ENCODE measurements around the gene OR8A1. TPM values are rescaled to one million over a fixed set of nuclear protein-coding genes. Genes with fewer than 3 reads are reported as not detected.

The OR8A1 gene
- total and polyA plus RNA-seq, 2 of the 4 experiments (the other 2 are of a cell fraction) = not detected

GRCh38 chr11:124520550-124520854 is 49.3 kb upstream of the OR8A1 start:
- H2BK20ac ChIP-seq (ENCODE audit: low read depth, low read length) = no peak overlapping the region
- no peak overlapping the region for H3K23ac ChIP-seq (ENCODE audit: low read depth, low read length)
- intact Hi-C loops (cut with micrococcal nuclease) = no loop called here
- H4K8ac ChIP-seq (ENCODE audit: low read depth in 2 of 2, low read length in 2 of 2) = no peak overlapping the region
- no peak overlapping the region for H3K56ac ChIP-seq (ENCODE audit: extremely low read depth, insufficient read depth, low read length)
- no peak overlapping the region for H2BK120ac ChIP-seq (ENCODE audit: low read depth, low read length)
- in situ Hi-C loops (cut with MboI; ENCODE audit: low sequenced_read_pairs) = no loop called here
- H3K14ac ChIP-seq (replicated peaks; ENCODE audit: low read depth, low read length) = no peak overlapping the region
- no peak overlapping the region for H3K4me2 ChIP-seq (ENCODE audit: low read depth, low read length)
- H3K4ac ChIP-seq (ENCODE audit: low read depth, low read length) = no peak overlapping the region
- no peak overlapping the region for H2BK5ac ChIP-seq (ENCODE audit: low read depth, low read length, poor library complexity, severe bottlenecking)
- H3K27ac ChIP-seq (ENCODE audit: insufficient read depth, low read length) = no peak overlapping the region
- no peaks in the 10 kb centered on the region for H3K36me3 ChIP-seq (ENCODE audit: control insufficient read depth, insufficient read depth, low read length)
- no peak overlapping the region for H2AFZ ChIP-seq (replicated peaks; ENCODE audit: low read length, poor library complexity)
- H3K9me1 ChIP-seq (ENCODE audit: insufficient read depth, low read length) = no peaks in the 10 kb centered on the region
- no CpG with 5 or more reads among the region's 1 CpG for WGBS, 2 experiments (ENCODE audit: extremely low coverage in 2 of 2, insufficient read length in 1 of 2)
- no peak overlapping the region for H2AK5ac ChIP-seq (ENCODE audit: low read depth, low read length)
- TF ChIP-seq MXI1 (IDR thresholded peaks at IDR 0.05; ENCODE audit: borderline replicate concordance, low read depth, low read length) (no peak), RFX5 (IDR thresholded peaks at IDR 0.05; ENCODE audit: low read depth, low read length) (no peak), MAZ (IDR thresholded peaks at IDR 0.05; ENCODE audit: borderline replicate concordance, low read depth, low read length) (no peak), SMC3 (IDR thresholded peaks at IDR 0.05; ENCODE audit: low read depth, low read length) (no peak), NFE2L2 (IDR thresholded peaks at IDR 0.05; ENCODE audit: low read depth, low read length) (no peak), ELK1 (IDR thresholded peaks at IDR 0.05; ENCODE audit: borderline replicate concordance, low read depth, low read length) (no peak), FOS (IDR thresholded peaks at IDR 0.05; ENCODE audit: low read depth, low read length) (no peak)
- TF ChIP-seq, protein P1, sequence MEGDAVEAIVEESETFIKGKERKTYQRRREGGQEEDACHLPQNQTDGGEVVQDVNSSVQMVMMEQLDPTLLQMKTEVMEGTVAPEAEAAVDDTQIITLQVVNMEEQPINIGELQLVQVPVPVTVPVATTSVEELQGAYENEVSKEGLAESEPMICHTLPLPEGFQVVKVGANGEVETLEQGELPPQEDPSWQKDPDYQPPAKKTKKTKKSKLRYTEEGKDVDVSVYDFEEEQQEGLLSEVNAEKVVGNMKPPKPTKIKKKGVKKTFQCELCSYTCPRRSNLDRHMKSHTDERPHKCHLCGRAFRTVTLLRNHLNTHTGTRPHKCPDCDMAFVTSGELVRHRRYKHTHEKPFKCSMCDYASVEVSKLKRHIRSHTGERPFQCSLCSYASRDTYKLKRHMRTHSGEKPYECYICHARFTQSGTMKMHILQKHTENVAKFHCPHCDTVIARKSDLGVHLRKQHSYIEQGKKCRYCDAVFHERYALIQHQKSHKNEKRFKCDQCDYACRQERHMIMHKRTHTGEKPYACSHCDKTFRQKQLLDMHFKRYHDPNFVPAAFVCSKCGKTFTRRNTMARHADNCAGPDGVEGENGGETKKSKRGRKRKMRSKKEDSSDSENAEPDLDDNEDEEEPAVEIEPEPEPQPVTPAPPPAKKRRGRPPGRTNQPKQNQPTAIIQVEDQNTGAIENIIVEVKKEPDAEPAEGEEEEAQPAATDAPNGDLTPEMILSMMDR (conservative IDR thresholded peaks at IDR 0.05; ENCODE audit: low read depth, low read length) = no peak
- H4K5ac ChIP-seq (ENCODE audit: low read depth, low read length) = no peak overlapping the region
- H4K91ac ChIP-seq (ENCODE audit: insufficient read depth, low read depth, low read length) = no peak overlapping the region
- no peak overlapping the region for H3K4me3 ChIP-seq (ENCODE audit: insufficient read depth, low read depth, low read length)
- ATAC-seq (ENCODE audit: low read depth) = no peak
- ChIA-PET POLR2A (ENCODE audit: unreplicated experiment) (no interaction called here), CTCF (no interaction called here)
- dilution Hi-C loops (cut with HindIII; ENCODE audit: low sequenced_read_pairs, unreplicated experiment) = no loop called here
- no peaks in the 10 kb centered on the region for H3K4me1 ChIP-seq (ENCODE audit: control insufficient read depth, insufficient read depth, low read length)
- H3K27me3 ChIP-seq (ENCODE audit: control insufficient read depth, insufficient read depth, low read length) = peaks cover 20% of the 10 kb centered on the region
- H2AK9ac ChIP-seq (replicated peaks; ENCODE audit: low read depth, low read length, poor library complexity) = no peak overlapping the region
- H3K9ac ChIP-seq (ENCODE audit: low read depth, low read length) = no peak overlapping the region
- H3K79me1 ChIP-seq (ENCODE audit: low read depth in 1 of 2, low read length in 2 of 2) = no peaks in the 10 kb centered on the region
- H2BK15ac ChIP-seq (ENCODE audit: low read depth, low read length) = no peak overlapping the region
- no peaks in the 10 kb centered on the region for H3K9me3 ChIP-seq (ENCODE audit: control insufficient read depth, insufficient read depth, low read length)
- no peak for DNase-seq
- H4K20me1 ChIP-seq (ENCODE audit: insufficient read depth, low read length) = no peaks in the 10 kb centered on the region
- no peak overlapping the region for H3K18ac ChIP-seq (ENCODE audit: low read depth, low read length)
- BruUV-seq (replicated peaks) = no TSS peak
